ENCODE data around the gene TIMP4.

The TIMP4 gene

GRCh38 chr3:12107071-12107713 is 51.5 kb downstream of the TIMP4 start:
- H3K27me3 ChIP-seq (ENCODE audit: insufficient read depth, low read length, poor library complexity, severe bottlenecking), result peaks cover 8% of the 10 kb centered on the region
- H3F3A ChIP-seq (ENCODE audit: low read depth), result no peaks in the 10 kb centered on the region
- no peaks in the 10 kb centered on the region for H3K79me2 ChIP-seq (ENCODE audit: insufficient read depth, low read length)
- no peak overlapping the region for H3K4me2 ChIP-seq (ENCODE audit: low read depth, low read length, poor library complexity, severe bottlenecking)
- no peaks in the 10 kb centered on the region; the same call in 1 of the 2 replicates for H3K9me2 ChIP-seq (replicated peaks; ENCODE audit: low read depth, low read length)
- no peaks in the 10 kb centered on the region; the same call in 1 of the 2 replicates for H3K9me3 ChIP-seq (ENCODE audit: insufficient read depth, low read depth, low read length)
- H2AFZ ChIP-seq (ENCODE audit: low read length), result no peak overlapping the region
- H3K9ac ChIP-seq (ENCODE audit: low read depth, low read length, poor library complexity, severe bottlenecking), result no peak overlapping the region
- H4K20me1 ChIP-seq (ENCODE audit: insufficient read depth, low read length, poor library complexity, severe bottlenecking), result no peaks in the 10 kb centered on the region
- H3K4me1 ChIP-seq (ENCODE audit: insufficient read depth, low read length, poor library complexity, severe bottlenecking), result no peaks in the 10 kb centered on the region
- no peaks in the 10 kb centered on the region for H3K36me3 ChIP-seq (ENCODE audit: insufficient read depth, low read length)
- TF ChIP-seq CTCF (conservative IDR thresholded peaks at IDR 0.05; ENCODE audit: low read length), result no peak
- TF ChIP-seq EZH2phosphoT487 (IDR thresholded peaks at IDR 0.05; ENCODE audit: borderline replicate concordance), result no peak
- no peak overlapping the region for H3K4me3 ChIP-seq (ENCODE audit: low read length, poor library complexity, severe bottlenecking)

All from Loucy (cell line).